ENCODE results near the gene SLC35E1. TPM values are rescaled to one million over a fixed set of nuclear protein-coding genes. Genes with fewer than 3 reads are reported as not detected.

Gene SLC35E1
- total and polyA plus RNA-seq, 2 experiments from 2014 or later: 17.0 to 30.3 TPM

DNA sequence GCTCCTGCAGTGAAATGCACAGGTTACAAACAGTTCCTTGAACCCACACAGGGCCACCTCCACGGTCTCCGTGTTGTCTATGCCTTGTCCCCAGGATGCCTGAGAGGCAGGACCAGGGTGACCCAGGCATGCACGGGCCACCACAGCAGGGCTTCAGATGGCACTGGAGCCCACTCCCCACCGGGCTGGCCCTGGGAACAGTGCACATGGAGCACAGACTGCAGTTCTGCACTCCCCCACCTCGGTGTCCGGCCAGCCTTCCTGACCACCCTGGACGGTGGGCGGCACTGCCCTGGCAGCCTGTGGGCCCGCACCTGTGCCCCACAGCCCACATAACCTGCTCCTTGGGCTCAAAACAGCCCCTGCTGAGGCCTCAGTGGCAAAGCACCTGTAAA is 14.3 kb upstream of the SLC35E1 start:
- H3K4me2 ChIP-seq: no peak overlapping the region
- Mint-ChIP-seq H3K9me3 (no peaks in the 10 kb centered on the region), H3K27ac (peak overlapping the region; percentile 95; the same call in 1 of the 2 replicates), H3K4me3 (no peak overlapping the region), H3K27me3 (ENCODE audit: insufficient read depth, low read depth, poor library complexity) (peaks cover 2% of the 10 kb centered on the region), H3K36me3 (ENCODE audit: low read depth) (no peaks in the 10 kb centered on the region; the same call in 2 of the 3 replicates), H3K4me1 (peaks cover 75% of the 10 kb centered on the region)
- DNase-seq (ENCODE audit: low spot score): no peak
- H3F3A ChIP-seq (replicated peaks; ENCODE audit: low read depth): peaks cover 10% of the 10 kb centered on the region; the same call in 1 of the 2 replicates
- peaks cover 48% of the 10 kb centered on the region for H3K4me1 ChIP-seq (ENCODE audit: insufficient read depth)
- H3K9me2 ChIP-seq (ENCODE audit: insufficient read depth): no peaks in the 10 kb centered on the region
- H3K36me3 ChIP-seq (ENCODE audit: insufficient read depth): no peaks in the 10 kb centered on the region
- peaks cover 30% of the 10 kb centered on the region for H4K20me1 ChIP-seq (replicated peaks; ENCODE audit: insufficient read depth)
- no peak overlapping the region for H3K27ac ChIP-seq (ENCODE audit: low read depth)
- H3K27me3 ChIP-seq (ENCODE audit: insufficient read depth): no peaks in the 10 kb centered on the region
- no peak for TF ChIP-seq EZH2 (IDR thresholded peaks at IDR 0.05; ENCODE audit: low read depth, unreplicated experiment)
- H3K79me2 ChIP-seq (replicated peaks; ENCODE audit: insufficient read depth): peaks cover 99% of the 10 kb centered on the region
- no peak overlapping the region for H3K4me3 ChIP-seq
- no peak overlapping the region for H2AFZ ChIP-seq
- ATAC-seq: no peak

DNA sequence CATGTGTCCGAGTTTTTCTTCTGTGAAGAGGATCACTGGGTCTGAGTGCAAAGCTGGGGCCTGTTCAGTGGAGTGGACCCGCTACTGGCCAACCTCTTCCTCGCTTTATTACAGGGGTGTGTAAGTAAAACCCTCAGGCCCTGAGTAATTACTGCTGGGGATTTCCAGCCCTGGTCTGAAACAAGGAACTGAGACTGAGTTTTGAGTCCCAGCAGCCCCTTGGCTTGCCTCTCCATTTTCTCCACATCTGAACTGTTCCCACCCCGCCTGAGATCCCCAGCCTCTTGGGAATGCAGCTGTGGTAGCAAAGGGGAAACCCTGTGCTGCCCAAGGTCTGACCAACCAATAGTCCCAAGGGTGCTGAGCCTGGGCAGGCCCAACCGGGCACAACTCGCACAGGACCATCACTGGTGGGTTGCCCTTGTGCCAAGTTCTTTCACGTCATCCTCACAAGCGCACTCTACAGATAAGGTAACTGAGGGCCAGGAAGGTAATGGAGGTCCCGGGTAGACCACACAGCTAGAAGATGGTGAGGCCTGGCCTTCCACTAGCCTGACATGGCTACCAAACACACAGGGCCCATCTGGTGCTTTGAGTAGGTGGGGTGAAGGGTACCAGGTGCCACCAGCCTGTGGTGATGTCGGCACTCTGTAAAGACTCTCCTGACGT is 13.7 kb upstream of the SLC35E1 start:
- Mint-ChIP-seq H3K4me1 (peaks cover 71% of the 10 kb centered on the region), H3K4me3 (no peak overlapping the region; the same call in 2 of the 3 replicates)
- no peak overlapping the region for H3K4me2 ChIP-seq

More for the DNA sequence above, 13.7 kb upstream of the SLC35E1 start:
- peak overlapping the region; percentile 95 for H3K27ac Mint-ChIP-seq
- no peaks in the 10 kb centered on the region for H3K9me2 ChIP-seq (ENCODE audit: insufficient read depth)
- H4K20me1 ChIP-seq (replicated peaks; ENCODE audit: insufficient read depth): peaks cover 25% of the 10 kb centered on the region
- H3K4me1 ChIP-seq (ENCODE audit: insufficient read depth): peaks cover 48% of the 10 kb centered on the region
- peaks cover 99% of the 10 kb centered on the region for H3K79me2 ChIP-seq (replicated peaks; ENCODE audit: insufficient read depth)
- DNase-seq (ENCODE audit: low spot score) (no peak), ATAC-seq (no peak)
- TF ChIP-seq ZNF114 (CRISPR knock-in tag; IDR thresholded peaks at IDR 0.05) (no peak), POLR2AphosphoS5 (IDR thresholded peaks at IDR 0.05; ENCODE audit: low read depth) (no peak), JUNB (IDR thresholded peaks at IDR 0.05; ENCODE audit: unreplicated experiment) (no peak), STAT1 (IDR thresholded peaks at IDR 0.05; ENCODE audit: unreplicated experiment) (no peak), ZNF331 (CRISPR knock-in tag; IDR thresholded peaks at IDR 0.05; ENCODE audit: low read depth) (no peak), NANOG (IDR thresholded peaks at IDR 0.05; ENCODE audit: borderline replicate concordance) (no peak)
- TF ChIP-seq, protein P1, sequence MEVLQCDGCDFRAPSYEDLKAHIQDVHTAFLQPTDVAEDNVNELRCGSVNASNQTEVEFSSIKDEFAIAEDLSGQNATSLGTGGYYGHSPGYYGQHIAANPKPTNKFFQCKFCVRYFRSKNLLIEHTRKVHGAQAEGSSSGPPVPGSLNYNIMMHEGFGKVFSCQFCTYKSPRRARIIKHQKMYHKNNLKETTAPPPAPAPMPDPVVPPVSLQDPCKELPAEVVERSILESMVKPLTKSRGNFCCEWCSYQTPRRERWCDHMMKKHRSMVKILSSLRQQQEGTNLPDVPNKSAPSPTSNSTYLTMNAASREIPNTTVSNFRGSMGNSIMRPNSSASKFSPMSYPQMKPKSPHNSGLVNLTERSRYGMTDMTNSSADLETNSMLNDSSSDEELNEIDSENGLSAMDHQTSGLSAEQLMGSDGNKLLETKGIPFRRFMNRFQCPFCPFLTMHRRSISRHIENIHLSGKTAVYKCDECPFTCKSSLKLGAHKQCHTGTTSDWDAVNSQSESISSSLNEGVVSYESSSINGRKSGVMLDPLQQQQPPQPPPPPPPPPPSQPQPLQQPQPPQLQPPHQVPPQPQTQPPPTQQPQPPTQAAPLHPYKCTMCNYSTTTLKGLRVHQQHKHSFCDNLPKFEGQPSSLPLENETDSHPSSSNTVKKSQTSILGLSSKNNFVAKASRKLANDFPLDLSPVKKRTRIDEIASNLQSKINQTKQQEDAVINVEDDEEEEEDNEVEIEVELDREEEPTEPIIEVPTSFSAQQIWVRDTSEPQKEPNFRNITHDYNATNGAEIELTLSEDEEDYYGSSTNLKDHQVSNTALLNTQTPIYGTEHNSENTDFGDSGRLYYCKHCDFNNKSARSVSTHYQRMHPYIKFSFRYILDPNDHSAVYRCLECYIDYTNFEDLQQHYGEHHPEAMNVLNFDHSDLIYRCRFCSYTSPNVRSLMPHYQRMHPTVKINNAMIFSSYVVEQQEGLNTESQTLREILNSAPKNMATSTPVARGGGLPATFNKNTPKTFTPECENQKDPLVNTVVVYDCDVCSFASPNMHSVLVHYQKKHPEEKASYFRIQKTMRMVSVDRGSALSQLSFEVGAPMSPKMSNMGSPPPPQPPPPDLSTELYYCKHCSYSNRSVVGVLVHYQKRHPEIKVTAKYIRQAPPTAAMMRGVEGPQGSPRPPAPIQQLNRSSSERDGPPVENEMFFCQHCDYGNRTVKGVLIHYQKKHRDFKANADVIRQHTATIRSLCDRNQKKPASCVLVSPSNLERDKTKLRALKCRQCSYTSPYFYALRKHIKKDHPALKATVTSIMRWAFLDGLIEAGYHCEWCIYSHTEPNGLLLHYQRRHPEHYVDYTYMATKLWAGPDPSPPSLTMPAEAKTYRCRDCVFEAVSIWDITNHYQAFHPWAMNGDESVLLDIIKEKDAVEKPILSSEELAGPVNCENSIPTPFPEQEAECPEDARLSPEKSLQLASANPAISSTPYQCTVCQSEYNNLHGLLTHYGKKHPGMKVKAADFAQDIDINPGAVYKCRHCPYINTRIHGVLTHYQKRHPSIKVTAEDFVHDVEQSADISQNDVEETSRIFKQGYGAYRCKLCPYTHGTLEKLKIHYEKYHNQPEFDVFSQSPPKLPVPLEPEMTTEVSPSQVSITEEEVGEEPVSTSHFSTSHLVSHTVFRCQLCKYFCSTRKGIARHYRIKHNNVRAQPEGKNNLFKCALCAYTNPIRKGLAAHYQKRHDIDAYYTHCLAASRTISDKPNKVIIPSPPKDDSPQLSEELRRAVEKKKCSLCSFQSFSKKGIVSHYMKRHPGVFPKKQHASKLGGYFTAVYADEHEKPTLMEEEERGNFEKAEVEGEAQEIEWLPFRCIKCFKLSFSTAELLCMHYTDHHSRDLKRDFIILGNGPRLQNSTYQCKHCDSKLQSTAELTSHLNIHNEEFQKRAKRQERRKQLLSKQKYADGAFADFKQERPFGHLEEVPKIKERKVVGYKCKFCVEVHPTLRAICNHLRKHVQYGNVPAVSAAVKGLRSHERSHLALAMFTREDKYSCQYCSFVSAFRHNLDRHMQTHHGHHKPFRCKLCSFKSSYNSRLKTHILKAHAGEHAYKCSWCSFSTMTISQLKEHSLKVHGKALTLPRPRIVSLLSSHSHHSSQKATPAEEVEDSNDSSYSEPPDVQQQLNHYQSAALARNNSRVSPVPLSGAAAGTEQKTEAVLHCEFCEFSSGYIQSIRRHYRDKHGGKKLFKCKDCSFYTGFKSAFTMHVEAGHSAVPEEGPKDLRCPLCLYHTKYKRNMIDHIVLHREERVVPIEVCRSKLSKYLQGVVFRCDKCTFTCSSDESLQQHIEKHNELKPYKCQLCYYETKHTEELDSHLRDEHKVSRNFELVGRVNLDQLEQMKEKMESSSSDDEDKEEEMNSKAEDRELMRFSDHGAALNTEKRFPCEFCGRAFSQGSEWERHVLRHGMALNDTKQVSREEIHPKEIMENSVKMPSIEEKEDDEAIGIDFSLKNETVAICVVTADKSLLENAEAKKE (CRISPR knock-in tag; IDR thresholded peaks at IDR 0.05): no peak
- TF ChIP-seq, protein P2, sequence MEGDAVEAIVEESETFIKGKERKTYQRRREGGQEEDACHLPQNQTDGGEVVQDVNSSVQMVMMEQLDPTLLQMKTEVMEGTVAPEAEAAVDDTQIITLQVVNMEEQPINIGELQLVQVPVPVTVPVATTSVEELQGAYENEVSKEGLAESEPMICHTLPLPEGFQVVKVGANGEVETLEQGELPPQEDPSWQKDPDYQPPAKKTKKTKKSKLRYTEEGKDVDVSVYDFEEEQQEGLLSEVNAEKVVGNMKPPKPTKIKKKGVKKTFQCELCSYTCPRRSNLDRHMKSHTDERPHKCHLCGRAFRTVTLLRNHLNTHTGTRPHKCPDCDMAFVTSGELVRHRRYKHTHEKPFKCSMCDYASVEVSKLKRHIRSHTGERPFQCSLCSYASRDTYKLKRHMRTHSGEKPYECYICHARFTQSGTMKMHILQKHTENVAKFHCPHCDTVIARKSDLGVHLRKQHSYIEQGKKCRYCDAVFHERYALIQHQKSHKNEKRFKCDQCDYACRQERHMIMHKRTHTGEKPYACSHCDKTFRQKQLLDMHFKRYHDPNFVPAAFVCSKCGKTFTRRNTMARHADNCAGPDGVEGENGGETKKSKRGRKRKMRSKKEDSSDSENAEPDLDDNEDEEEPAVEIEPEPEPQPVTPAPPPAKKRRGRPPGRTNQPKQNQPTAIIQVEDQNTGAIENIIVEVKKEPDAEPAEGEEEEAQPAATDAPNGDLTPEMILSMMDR (conservative IDR thresholded peaks at IDR 0.05; ENCODE audit: low read depth in 2 of 2): no peak
- no peaks in the 10 kb centered on the region; the same call in 1 of the 3 replicates for H3K36me3 Mint-ChIP-seq (ENCODE audit: low read depth)
- peaks cover 2% of the 10 kb centered on the region for H3K27me3 Mint-ChIP-seq (ENCODE audit: insufficient read depth, low read depth, poor library complexity)
- H3K27ac ChIP-seq (ENCODE audit: low read depth): peak overlapping the region; percentile 76; the same call in 1 of the 2 replicates
- H3K27me3 ChIP-seq (ENCODE audit: insufficient read depth): no peaks in the 10 kb centered on the region
- H3K4me3 ChIP-seq: no peak overlapping the region
- no peak overlapping the region for H2AFZ ChIP-seq
- H3K36me3 ChIP-seq (ENCODE audit: insufficient read depth): no peaks in the 10 kb centered on the region
- H3F3A ChIP-seq (replicated peaks; ENCODE audit: low read depth): peaks cover 10% of the 10 kb centered on the region; the same call in 1 of the 2 replicates
- no peaks in the 10 kb centered on the region for H3K9me3 Mint-ChIP-seq
